HG03378 (cell line): ENCODE results near the gene GPC3.
"Not testable (repeated sequence)": the region's sequence is repeated elsewhere in the genome, so short reads cannot be mapped to it uniquely, and the experiment has no call there.

Source experiments
- ATAC-seq: cut with Tn5 transposase; IDR thresholded peaks from one replicate; pipeline ENCODE4 v1.9.1; 2021; ENCODE audit warnings: mild to moderate bottlenecking, moderate library complexity; ENCODE audit not compliant: unreplicated experiment

Gene GPC3

GRCh38 chrX:133999031-133999705 is 13.8 kb upstream of the GPC3 start:
- no peak for ATAC-seq

GRCh38 chrX:133995759-133996158 is 10.4 kb upstream of the GPC3 start:
- no peak for ATAC-seq

GRCh38 chrX:133994576-133994975 is 9.2 kb upstream of the GPC3 start:
- no peak for ATAC-seq

- no peak for ATAC-seq
Observed at GRCh38 chrX:133992882-133993281, 7.5 kb upstream of the GPC3 start.

GRCh38 chrX:133991814-133992213 is 6.4 kb upstream of the GPC3 start:
- ATAC-seq: no peak

- ATAC-seq: not testable (repeated sequence)
Observed at GRCh38 chrX:133991057-133991456, 5.7 kb upstream of the GPC3 start.

GRCh38 chrX:133989993-133990392 is 4.6 kb upstream of the GPC3 start:
- ATAC-seq: no peak

GRCh38 chrX:133989490-133989889 is 4.1 kb upstream of the GPC3 start:
- ATAC-seq: no peak

GRCh38 chrX:133988010-133988409 is 2.6 kb upstream of the GPC3 start:
- ATAC-seq: no peak

GRCh38 chrX:133987188-133987587 is 1.8 kb upstream of the GPC3 start:
- ATAC-seq: no peak

GRCh38 chrX:133985967-133986683 is 731 bp upstream of the GPC3 start:
- no peak for ATAC-seq

GRCh38 chrX:133984857-133985163 is 584 bp downstream of the GPC3 start:
- ATAC-seq: no peak

- no peak for ATAC-seq
Observed at GRCh38 chrX:133983974-133984845, 1.2 kb downstream of the GPC3 start.

GRCh38 chrX:133983256-133983973 is 2.0 kb downstream of the GPC3 start:
- ATAC-seq: no peak

GRCh38 chrX:133981924-133982323 is 3.5 kb downstream of the GPC3 start:
- ATAC-seq: no peak

- no peak for ATAC-seq
Observed at GRCh38 chrX:133980832-133981588, 4.4 kb downstream of the GPC3 start.

GRCh38 chrX:133980406-133980805 is 5.0 kb downstream of the GPC3 start:
- no peak for ATAC-seq

- ATAC-seq: no peak
Observed at GRCh38 chrX:133979641-133980230, 5.7 kb downstream of the GPC3 start.

- no peak for ATAC-seq
Observed at GRCh38 chrX:133973704-133974103, 11.7 kb downstream of the GPC3 start.

- ATAC-seq: no peak
Observed at GRCh38 chrX:133972916-133973315, 12.5 kb downstream of the GPC3 start.
